ENCODE data around the gene VTN.
A peak's percentile ranks its signal among the peaks of the same experiment; 100 is the strongest.

VTN gene

GRCh38 chr17:28381141-28381825 lies 11.2 kb upstream of the VTN start:
- no peak for DNase-seq (ENCODE audit: low spot score)
- TF ChIP-seq, protein P1, sequence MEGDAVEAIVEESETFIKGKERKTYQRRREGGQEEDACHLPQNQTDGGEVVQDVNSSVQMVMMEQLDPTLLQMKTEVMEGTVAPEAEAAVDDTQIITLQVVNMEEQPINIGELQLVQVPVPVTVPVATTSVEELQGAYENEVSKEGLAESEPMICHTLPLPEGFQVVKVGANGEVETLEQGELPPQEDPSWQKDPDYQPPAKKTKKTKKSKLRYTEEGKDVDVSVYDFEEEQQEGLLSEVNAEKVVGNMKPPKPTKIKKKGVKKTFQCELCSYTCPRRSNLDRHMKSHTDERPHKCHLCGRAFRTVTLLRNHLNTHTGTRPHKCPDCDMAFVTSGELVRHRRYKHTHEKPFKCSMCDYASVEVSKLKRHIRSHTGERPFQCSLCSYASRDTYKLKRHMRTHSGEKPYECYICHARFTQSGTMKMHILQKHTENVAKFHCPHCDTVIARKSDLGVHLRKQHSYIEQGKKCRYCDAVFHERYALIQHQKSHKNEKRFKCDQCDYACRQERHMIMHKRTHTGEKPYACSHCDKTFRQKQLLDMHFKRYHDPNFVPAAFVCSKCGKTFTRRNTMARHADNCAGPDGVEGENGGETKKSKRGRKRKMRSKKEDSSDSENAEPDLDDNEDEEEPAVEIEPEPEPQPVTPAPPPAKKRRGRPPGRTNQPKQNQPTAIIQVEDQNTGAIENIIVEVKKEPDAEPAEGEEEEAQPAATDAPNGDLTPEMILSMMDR (IDR thresholded peaks at IDR 0.05), result no peak
- no peak overlapping the region for H3K4me3 ChIP-seq
- H3K27ac ChIP-seq, result no peak overlapping the region

GRCh38 chr17:28379814-28380801 lies 10.0 kb upstream of the VTN start:
- DNase-seq (ENCODE audit: low spot score), result no peak
- Histone ChIP-seq H3K27ac (no peak overlapping the region), H3K4me3 (no peak overlapping the region)
- TF ChIP-seq, protein P1 (IDR thresholded peaks at IDR 0.05), result no peak

DNA sequence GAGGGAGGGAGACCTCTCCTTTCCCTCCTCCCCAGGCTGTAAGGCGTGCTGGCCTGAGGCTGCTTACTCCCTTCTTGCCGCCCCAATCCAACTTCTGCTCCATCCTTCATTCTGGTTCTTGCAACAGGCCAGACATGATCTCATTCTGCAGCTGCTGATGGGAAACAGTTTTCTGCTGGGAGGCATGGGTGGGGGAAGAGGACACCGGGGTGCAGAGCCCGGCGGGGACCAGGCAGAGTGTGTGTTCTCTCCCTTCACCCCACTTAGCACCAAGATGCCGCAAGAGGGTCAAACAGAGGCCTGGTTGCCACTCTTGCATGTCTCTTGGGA lies 2.8 kb upstream of the VTN start:
- TF ChIP-seq, protein P1 (IDR thresholded peaks at IDR 0.05), result no peak
- Histone ChIP-seq H3K4me3 (peak overlapping the region; percentile 82), H3K27ac (no peak overlapping the region)
- no peak for DNase-seq (ENCODE audit: low spot score)

GRCh38 chr17:28372203-28372944 lies 2.3 kb upstream of the VTN start:
- Histone ChIP-seq H3K4me3 (peak overlapping the region; percentile 82), H3K27ac (peak overlapping the region; percentile 41 to 84)
- no peak for DNase-seq (ENCODE audit: low spot score)
- TF ChIP-seq, protein P1 (IDR thresholded peaks at IDR 0.05), result no peak

DNA sequence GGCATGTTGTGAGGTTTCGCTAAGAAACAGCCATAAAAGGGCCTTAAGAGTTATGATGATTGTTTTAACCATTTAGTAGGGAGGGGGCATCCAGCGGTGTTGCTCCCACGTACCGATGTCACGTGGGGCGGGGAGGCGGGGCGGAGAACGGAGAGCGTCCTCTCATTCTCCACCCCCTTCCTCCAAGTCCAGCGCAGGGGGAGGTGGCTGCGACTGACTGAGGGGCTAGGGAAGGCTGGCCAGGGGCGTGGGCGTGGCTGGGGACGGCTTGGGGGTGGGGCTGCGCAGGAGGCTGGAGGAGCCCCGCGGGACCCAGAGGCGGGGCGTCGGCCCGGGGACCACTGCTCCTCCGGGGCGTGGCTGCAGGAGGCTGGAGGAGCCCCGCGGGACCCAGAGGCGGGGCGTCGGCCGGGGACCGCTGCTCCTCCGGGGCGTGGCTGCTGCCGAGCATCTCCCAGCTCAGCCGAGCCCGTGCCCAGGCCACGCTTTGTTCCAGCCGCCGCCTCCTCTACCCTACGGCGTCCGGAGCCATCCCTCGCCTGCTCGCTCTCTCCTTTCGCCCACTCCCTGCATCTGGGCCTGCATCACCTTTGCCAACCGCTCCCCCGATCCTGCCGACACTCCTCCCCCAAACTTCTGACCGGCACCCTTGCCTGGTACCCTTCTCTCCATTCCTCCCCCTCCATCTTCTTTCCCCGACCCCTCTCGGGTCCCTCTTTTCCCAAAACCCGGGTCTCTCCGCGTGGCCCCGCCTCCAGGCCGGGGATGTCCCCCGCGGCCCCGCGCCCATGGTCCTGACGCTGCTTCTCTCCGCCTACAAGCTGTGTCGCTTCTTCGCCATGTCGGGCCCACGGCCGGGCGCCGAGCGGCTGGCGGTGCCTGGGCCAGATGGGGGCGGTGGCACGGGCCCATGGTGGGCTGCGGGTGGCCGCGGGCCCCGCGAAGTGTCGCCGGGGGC lies 1.4 kb upstream of the VTN start, which contains the start of gene SARM1:
Gene SARM1, plus strand, starts transcription at position 450 of the 958 bp plus-strand sequence. Its CDS starts 339 bp downstream, at position 789.
- Histone ChIP-seq H3K4me3 (peak within 1 kb of the TSS; percentile 82), H3K27ac (peak within 1 kb of the TSS; percentile 41 to 84)
- TF ChIP-seq, protein P1 (IDR thresholded peaks at IDR 0.05), result no peak
- DNase-seq (ENCODE audit: low spot score), result peak; percentile 92

DNA sequence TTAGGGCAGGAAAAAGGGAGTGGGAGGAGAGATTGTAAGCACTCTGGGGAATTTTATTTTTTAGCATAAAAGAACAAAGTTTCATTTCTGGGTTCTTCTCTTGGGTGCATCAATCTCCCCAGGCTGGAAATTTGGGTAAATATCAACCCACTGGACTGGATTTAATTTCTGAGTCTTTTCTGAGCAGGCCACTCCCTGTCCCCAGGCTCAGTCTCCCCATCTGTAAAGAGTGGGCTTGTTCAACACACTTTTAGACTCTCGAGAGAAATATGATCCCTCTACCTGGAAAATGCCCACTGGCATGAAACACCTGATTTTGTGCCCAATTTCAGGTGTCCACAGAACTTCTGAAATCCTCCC lies 617 bp upstream of the VTN start:
- peak overlapping the region; percentile 82 for H3K4me3 ChIP-seq
- H3K27ac ChIP-seq, result peak overlapping the region; percentile 34 to 84

More for the DNA sequence above, 617 bp upstream of the VTN start:
- DNase-seq (ENCODE audit: low spot score), result no peak
- TF ChIP-seq, protein P1 (IDR thresholded peaks at IDR 0.05), result no peak

Data from coronary artery (tissue), 2 donors.